PC-3 (cell line): ENCODE results near the gene HAPLN3. TPM values are rescaled to one million over a fixed set of nuclear protein-coding genes. Genes with fewer than 3 reads are reported as not detected.

Source experiments
- ATAC-seq: fragments of 200-7000 bp; cut with Tn5 transposase; 2 replicates; pipeline ENCODE4 v1.9.1; 2020; ENCODE audit warnings: mild to moderate bottlenecking, moderate library complexity
- BruUV-seq: library from RNA; stranded (reverse); fragments of 400-500 nt; replicated peaks from 2 replicates; lab custom pipeline; 2021; lab: Mats Ljungman, UMichigan
- CTCF ChIA-PET: fragments of 300-600 bp; sonication (Branson Sonifier 250); formaldehyde crosslinking; loops from one replicate; lab custom pipeline; 2022; ENCODE audit warnings: antibody characterized with exemption; lab: Charles Lee
- POLR2A ChIA-PET: fragments of 300-600 bp; sonication (Branson Sonifier 250); formaldehyde crosslinking; loops from one replicate; lab custom pipeline; 2022; ENCODE audit warnings: antibody characterized with exemption; ENCODE audit not compliant: unreplicated experiment; lab: Charles Lee
- DNase-seq: peaks from one replicate; pipeline ENCODE4 v3.0.0-alpha.2; 2015
- H2AFZ ChIP-seq: fragments of 300-600 bp; sonication (generic); 2 replicates; pipeline ENCODE4 v1.6.0; 2016; ENCODE audit warnings: antibody characterized with exemption, low read length
- H3F3A ChIP-seq: fragments of 300-600 bp; sonication (generic); one replicate; pipeline ENCODE4 v1.6.0; 2017; ENCODE audit warnings: antibody characterized with exemption, low read length, control low read depth, mild to moderate bottlenecking; ENCODE audit not compliant: unreplicated experiment
- H3K27ac ChIP-seq: fragments of 300-600 bp; sonication (generic); 2 replicates; pipeline ENCODE4 v1.5.1; 2016; ENCODE audit warnings: mild to moderate bottlenecking, low read length
- H3K27me3 ChIP-seq: fragments of 300-600 bp; sonication (generic); 2 replicates; pipeline ENCODE4 v1.6.1; 2016; ENCODE audit warnings: low read length, mixed read lengths
- H3K36me3 ChIP-seq: fragments of 300-600 bp; sonication (generic); 2 replicates; pipeline ENCODE4 v1.6.1; 2016; ENCODE audit warnings: low read depth, mixed run types, low read length, mixed read lengths
- H3K4me1 ChIP-seq: fragments of 300-600 bp; sonication (generic); 2 replicates; pipeline ENCODE4 v1.5.1; 2016; ENCODE audit warnings: low read length; ENCODE audit not compliant: insufficient read depth
- H3K4me2 ChIP-seq: fragments of 300-600 bp; sonication (generic); 2 replicates; pipeline ENCODE4 v1.6.0; 2016; ENCODE audit warnings: low read length
- H3K4me3 ChIP-seq: fragments of 300-600 bp; sonication (generic); 2 replicates; pipeline ENCODE4 v1.5.1; 2016; ENCODE audit warnings: mild to moderate bottlenecking, low read length, mixed read lengths
- H3K79me2 ChIP-seq: fragments of 300-600 bp; sonication (generic); 2 replicates; pipeline ENCODE4 v1.6.1; 2017; ENCODE audit warnings: low read length, mixed read lengths
- H3K9ac ChIP-seq: fragments of 300-600 bp; sonication (generic); 2 replicates; pipeline ENCODE4 v1.6.0; 2016; ENCODE audit warnings: mild to moderate bottlenecking, low read length
- H3K9me2 ChIP-seq: fragments of 300-600 bp; sonication (generic); replicated peaks from 2 replicates; pipeline ENCODE4 v1.6.1; 2016; ENCODE audit warnings: mixed run types, low read length, mixed read lengths
- H3K9me3 ChIP-seq: fragments of 300-600 bp; sonication (generic); 2 replicates; pipeline ENCODE4 v1.6.1; 2016; ENCODE audit warnings: low read length, mixed read lengths
- H4K20me1 ChIP-seq: fragments of 300-600 bp; sonication (generic); 2 replicates; pipeline ENCODE4 v1.6.1; 2016; ENCODE audit warnings: low read length, mixed read lengths
- CTCF ChIP-seq: fragments of 300-600 bp; sonication (generic); conservative IDR thresholded peaks from 2 replicates; pipeline ENCODE4 v1.5.1; 2017; ENCODE audit warnings: antibody characterized with exemption, low read depth, mild to moderate bottlenecking, low read length
- EZH2 ChIP-seq: fragments of 300-600 bp; sonication (generic); IDR thresholded peaks from one replicate; pipeline ENCODE4 v1.6.1; 2017; ENCODE audit warnings: antibody characterized with exemption, mild to moderate bottlenecking, low read length; ENCODE audit not compliant: unreplicated experiment
- EZH2phosphoT487 ChIP-seq: fragments of 300-600 bp; sonication (generic); IDR thresholded peaks from 2 replicates; pipeline ENCODE4 v1.6.1; 2018; ENCODE audit warnings: mild to moderate bottlenecking, antibody characterized with exemption, low read length, borderline replicate concordance
- intact Hi-C: fragments of 100-400 bp; cut with micrococcal nuclease; formaldehyde crosslinking; loops from 2 replicates; pipeline ENCODE4 v1.9.0; 2023
- total RNA-seq: library from RNA; depleted of rRNA; stranded (reverse); fragments of >200 nt; gene quantifications from 2 replicates; pipeline ENCODE4 v1.2.3, GENCODE V29; 2014

HAPLN3 gene
- total RNA-seq, 1 experiment from 2014 or later: 1.1 TPM

- Histone ChIP-seq H3K4me2 (peak overlapping the region; percentile 75), H2AFZ (peak overlapping the region; percentile 65), H3K9me3 (no peaks in the 10 kb centered on the region), H3K36me3 (no peaks in the 10 kb centered on the region), H4K20me1 (no peaks in the 10 kb centered on the region), H3F3A (no peaks in the 10 kb centered on the region), H3K79me2 (no peaks in the 10 kb centered on the region), H3K27me3 (no peaks in the 10 kb centered on the region), H3K9ac (no peak overlapping the region), H3K4me1 (peaks cover 10% of the 10 kb centered on the region), H3K4me3 (no peak overlapping the region; the same call in 1 of the 2 replicates), H3K9me2 (no peaks in the 10 kb centered on the region), H3K27ac (no peak overlapping the region)
- intact Hi-C loops: no loop called here
- BruUV-seq: no TSS peak
- peak; percentile 79 for ATAC-seq
- ChIA-PET POLR2A (no interaction called here), CTCF (interaction anchor here (0.5 kb wide), 1 partner anchor 141 kb away, joined by 4 read pairs; no protein-coding TSS in a partner anchor)
- peak; percentile 85 for TF ChIP-seq CTCF
- TF ChIP-seq EZH2phosphoT487: no peak
- TF ChIP-seq EZH2: no peak
- peak; percentile 77 for DNase-seq
Observed at GRCh38 chr15:88894348-88894818, 961 bp downstream of the HAPLN3 start.

DNA sequence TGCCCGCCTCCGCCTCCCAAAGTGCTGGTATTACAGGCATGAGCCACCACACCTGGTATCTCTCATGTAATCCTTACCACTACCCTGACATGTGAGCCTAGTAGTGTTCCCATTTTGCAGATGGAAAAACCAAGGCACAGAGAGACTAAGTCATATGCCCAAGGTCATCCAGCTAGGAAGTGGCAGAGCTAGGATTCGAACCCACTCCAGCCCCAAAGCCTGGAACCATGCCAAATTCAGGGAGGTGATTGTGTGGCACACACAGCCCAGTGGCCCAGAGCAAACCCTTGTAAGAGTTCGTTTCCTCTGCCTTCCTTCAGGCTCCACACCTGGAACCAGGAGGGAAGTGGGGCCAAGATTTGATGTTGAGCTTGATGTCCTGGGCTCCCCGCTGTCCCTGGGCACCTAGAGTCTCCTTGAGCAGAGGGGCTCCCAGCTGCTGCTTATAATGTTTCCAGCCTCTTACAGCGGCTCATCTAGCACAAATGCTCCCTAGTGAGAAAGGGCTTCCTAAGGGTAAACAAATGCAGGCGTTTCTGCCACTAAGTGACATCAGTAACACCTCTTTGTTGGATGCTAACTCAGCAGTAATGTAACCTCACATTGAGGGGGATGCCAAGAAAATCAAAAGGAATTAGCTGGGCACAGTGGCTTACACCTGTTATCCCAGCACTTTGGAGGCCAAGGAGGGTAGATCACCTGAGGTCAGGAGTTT is 3.6 kb downstream of the HAPLN3 start:
- H3K79me2 ChIP-seq: no peaks in the 10 kb centered on the region
- no peaks in the 10 kb centered on the region for H3K4me1 ChIP-seq
- H3K9ac ChIP-seq: no peak overlapping the region
- H3K9me2 ChIP-seq: no peaks in the 10 kb centered on the region
- TF ChIP-seq EZH2phosphoT487: no peak
- TF ChIP-seq EZH2: no peak
- no peak for TF ChIP-seq CTCF
- H3K36me3 ChIP-seq: no peaks in the 10 kb centered on the region
- H2AFZ ChIP-seq: no peak overlapping the region
- POLR2A ChIA-PET: no interaction called here
- no peaks in the 10 kb centered on the region for H3F3A ChIP-seq
- no peak overlapping the region for H3K27ac ChIP-seq
- H3K9me3 ChIP-seq: no peaks in the 10 kb centered on the region
- H3K27me3 ChIP-seq: no peaks in the 10 kb centered on the region
- CTCF ChIA-PET: no interaction called here
- DNase-seq: no peak
- no TSS peak for BruUV-seq
- no peak overlapping the region for H3K4me2 ChIP-seq
- no peak overlapping the region for H3K4me3 ChIP-seq
- intact Hi-C loops: no loop called here
- no peak for ATAC-seq
- H4K20me1 ChIP-seq: no peaks in the 10 kb centered on the region

GRCh38 chr15:88890495-88890894 is 4.8 kb downstream of the HAPLN3 start:
- no peaks in the 10 kb centered on the region for H3K9me3 ChIP-seq
- no peaks in the 10 kb centered on the region for H3F3A ChIP-seq
- H2AFZ ChIP-seq: no peak overlapping the region
- no peak overlapping the region for H3K4me2 ChIP-seq
- no peak for ATAC-seq
- H3K4me1 ChIP-seq: no peaks in the 10 kb centered on the region
- H3K79me2 ChIP-seq: no peaks in the 10 kb centered on the region
- H3K36me3 ChIP-seq: no peaks in the 10 kb centered on the region
- H4K20me1 ChIP-seq: no peaks in the 10 kb centered on the region
- H3K27ac ChIP-seq: no peak overlapping the region
- no peak for DNase-seq
- CTCF ChIA-PET: no interaction called here
- intact Hi-C loops: no loop called here
- POLR2A ChIA-PET: no interaction called here
- H3K27me3 ChIP-seq: no peaks in the 10 kb centered on the region
- TF ChIP-seq EZH2: no peak
- no peak for TF ChIP-seq CTCF
- TF ChIP-seq EZH2phosphoT487: no peak
- no TSS peak for BruUV-seq
- no peaks in the 10 kb centered on the region for H3K9me2 ChIP-seq
- no peak overlapping the region for H3K4me3 ChIP-seq
- H3K9ac ChIP-seq: no peak overlapping the region
